Astrocyte (in vitro differentiated cells and primary cell): ENCODE results near the gene DNAJB12. TPM values are rescaled to one million over a fixed set of nuclear protein-coding genes. Genes with fewer than 3 reads are reported as not detected.

ENCODE experiments used
- DNase-seq: peaks from one replicate; pipeline ENCODE4 v3.0.0-alpha.2; 2010; ENCODE audit warnings: low read depth
- FAIRE-seq: peaks from 2 replicates; lab custom pipeline; 2011; peaks lifted over from hg19 to GRCh38; lab: Jason Lieb, UNC
- H2AFZ ChIP-seq: 2 replicates; pipeline ENCODE4 v1.6.0; 2012; ENCODE audit warnings: low read depth, low read length, inconsistent platforms
- H3K27ac ChIP-seq: 2 replicates; pipeline ENCODE4 v1.5.1; 2011; ENCODE audit warnings: low read depth, low read length, inconsistent platforms
- H3K27me3 ChIP-seq: 2 replicates; pipeline ENCODE4 v1.6.0; 2011; ENCODE audit warnings: low read length, inconsistent platforms; ENCODE audit not compliant: insufficient read depth
- H3K36me3 ChIP-seq: 2 replicates; pipeline ENCODE4 v1.5.1; 2011; ENCODE audit warnings: low read length, inconsistent platforms; ENCODE audit not compliant: insufficient read depth
- H3K4me1 ChIP-seq: 2 replicates; pipeline ENCODE4 v1.5.1; 2011; ENCODE audit warnings: low read length, inconsistent platforms; ENCODE audit not compliant: insufficient read depth
- H3K4me2 ChIP-seq: 2 replicates; pipeline ENCODE4 v1.6.0; 2012; ENCODE audit warnings: low read length, inconsistent platforms
- H3K4me3 ChIP-seq: 2 replicates; pipeline ENCODE4 v1.5.1; 2011; ENCODE audit warnings: low read depth, mild to moderate bottlenecking, low read length, inconsistent platforms; ENCODE audit not compliant: insufficient read depth
- H3K79me2 ChIP-seq: 2 replicates; pipeline ENCODE4 v1.6.0; 2012; ENCODE audit warnings: mild to moderate bottlenecking, low read length, inconsistent platforms; ENCODE audit not compliant: insufficient read depth
- H3K9ac ChIP-seq: 2 replicates; pipeline ENCODE4 v1.6.0; 2012; ENCODE audit warnings: mild to moderate bottlenecking, low read length, inconsistent platforms
- H3K9me3 ChIP-seq: 2 replicates; pipeline ENCODE4 v1.5.1; 2012; ENCODE audit warnings: low read depth, mild to moderate bottlenecking, low read length, inconsistent platforms; ENCODE audit not compliant: insufficient read depth
- H4K20me1 ChIP-seq: 2 replicates; pipeline ENCODE4 v1.6.0; 2012; ENCODE audit warnings: low read length, inconsistent platforms; ENCODE audit not compliant: insufficient read depth
- H3K27ac Mint-ChIP-seq: one replicate; pipeline ENCODE4 v1.8.0; 2021; ENCODE audit warnings: mild to moderate bottlenecking, mixed read lengths; ENCODE audit not compliant: unreplicated experiment
- H3K27me3 Mint-ChIP-seq: one replicate; pipeline ENCODE4 v1.8.0; 2021; ENCODE audit warnings: low read depth, mixed read lengths; ENCODE audit not compliant: unreplicated experiment
- H3K36me3 Mint-ChIP-seq: one replicate; pipeline ENCODE4 v1.8.0; 2021; ENCODE audit warnings: low read depth, mixed read lengths; ENCODE audit not compliant: unreplicated experiment
- H3K4me1 Mint-ChIP-seq: one replicate; pipeline ENCODE4 v1.8.0; 2021; ENCODE audit warnings: low read depth, mixed read lengths; ENCODE audit not compliant: unreplicated experiment
- H3K4me3 Mint-ChIP-seq: one replicate; pipeline ENCODE4 v1.8.0; 2021; ENCODE audit warnings: mild to moderate bottlenecking, moderate library complexity, mixed read lengths; ENCODE audit not compliant: unreplicated experiment
- H3K9me3 Mint-ChIP-seq: one replicate; pipeline ENCODE4 v1.8.0; 2021; ENCODE audit warnings: mild to moderate bottlenecking, mixed read lengths; ENCODE audit not compliant: unreplicated experiment
- CTCF ChIP-seq: IDR thresholded peaks from 2 replicates; pipeline ENCODE4 v1.5.1; 2011; ENCODE audit warnings: low read depth, mild to moderate bottlenecking, inconsistent platforms, low read length, moderate library complexity; ENCODE audit not compliant: insufficient read depth
- EZH2 ChIP-seq: IDR thresholded peaks from 2 replicates; pipeline ENCODE4 v1.6.1; 2012; ENCODE audit warnings: mild to moderate bottlenecking, low read length, inconsistent platforms; ENCODE audit not compliant: insufficient read depth
- total RNA-seq: library from RNA; stranded (reverse); gene quantifications from 2 replicates; pipeline ENCODE4 v1.2.1, GENCODE V29; 2021

DNAJB12 gene
- total RNA-seq, 1 donor from 2014 or later: 24.3 TPM

DNA sequence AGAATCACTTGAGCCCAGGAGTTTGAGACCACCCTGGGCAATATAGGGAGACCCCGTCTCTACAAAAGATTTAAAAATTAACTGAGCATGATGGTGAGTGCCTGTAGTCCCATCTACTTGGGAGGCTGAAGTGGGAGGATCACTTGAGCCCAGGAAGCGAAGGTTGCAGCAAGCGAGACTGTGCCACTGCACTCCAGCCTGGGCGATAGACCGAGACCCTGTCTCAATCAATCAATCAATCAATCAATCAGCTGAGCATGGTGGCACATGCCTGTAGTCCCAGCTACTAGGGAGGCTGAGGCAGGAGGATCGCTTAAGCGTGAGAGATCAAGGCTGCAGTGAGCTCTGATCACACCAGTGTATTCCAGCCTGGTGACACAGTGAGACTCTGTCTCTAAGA lies 40.5 kb downstream of the DNAJB12 start:
- H3K36me3 ChIP-seq: no peaks in the 10 kb centered on the region
- no peaks in the 10 kb centered on the region for H3K27me3 ChIP-seq
- peaks cover 27% of the 10 kb centered on the region for H3K4me1 Mint-ChIP-seq
- H3K79me2 ChIP-seq: no peaks in the 10 kb centered on the region
- no peak overlapping the region for H3K4me3 Mint-ChIP-seq
- H2AFZ ChIP-seq: no peak overlapping the region
- H3K36me3 Mint-ChIP-seq: no peaks in the 10 kb centered on the region
- no peak for DNase-seq
- H3K4me3 ChIP-seq: no peak overlapping the region
- H3K4me2 ChIP-seq: no peak overlapping the region
- no peaks in the 10 kb centered on the region for H4K20me1 ChIP-seq
- H3K27ac Mint-ChIP-seq: no peak overlapping the region
- no peak for FAIRE-seq
- H3K4me1 ChIP-seq: peaks cover 17% of the 10 kb centered on the region
- no peak overlapping the region for H3K27ac ChIP-seq
- H3K27me3 Mint-ChIP-seq: no peaks in the 10 kb centered on the region
- H3K9ac ChIP-seq: no peak overlapping the region
- no peaks in the 10 kb centered on the region for H3K9me3 Mint-ChIP-seq
- H3K9me3 ChIP-seq: no peaks in the 10 kb centered on the region
- TF ChIP-seq EZH2: no peak

- no peak overlapping the region for H3K4me3 ChIP-seq
- no peaks in the 10 kb centered on the region for H3K36me3 ChIP-seq
- DNase-seq (no peak), FAIRE-seq (no peak)
- H3K9me3 ChIP-seq: no peaks in the 10 kb centered on the region
- no peaks in the 10 kb centered on the region for H3K9me3 Mint-ChIP-seq
- H3K9ac ChIP-seq: no peak overlapping the region
- H3K4me2 ChIP-seq: no peak overlapping the region
- H3K27me3 ChIP-seq: no peaks in the 10 kb centered on the region
- TF ChIP-seq EZH2 (no peak), CTCF (no peak)
- no peak overlapping the region for H3K27ac ChIP-seq
- no peaks in the 10 kb centered on the region for H3K36me3 Mint-ChIP-seq
- H3K27ac Mint-ChIP-seq: no peak overlapping the region
- H3K4me1 Mint-ChIP-seq: peaks cover 32% of the 10 kb centered on the region
- H3K4me3 Mint-ChIP-seq: no peak overlapping the region
- no peak overlapping the region for H2AFZ ChIP-seq
- no peaks in the 10 kb centered on the region for H3K79me2 ChIP-seq
- H3K27me3 Mint-ChIP-seq: no peaks in the 10 kb centered on the region
- H3K4me1 ChIP-seq: peaks cover 22% of the 10 kb centered on the region
- H4K20me1 ChIP-seq: no peaks in the 10 kb centered on the region
Measured at GRCh38 chr10:72312865-72313391, 41.8 kb downstream of the DNAJB12 start.

- Histone ChIP-seq H3K4me1 (peaks cover 22% of the 10 kb centered on the region), H3K9me3 (no peaks in the 10 kb centered on the region), H3K79me2 (no peaks in the 10 kb centered on the region), H2AFZ (no peak overlapping the region), H3K9ac (no peak overlapping the region), H4K20me1 (no peaks in the 10 kb centered on the region), H3K27me3 (no peaks in the 10 kb centered on the region), H3K36me3 (no peaks in the 10 kb centered on the region), H3K4me3 (no peak overlapping the region), H3K4me2 (no peak overlapping the region), H3K27ac (no peak overlapping the region)
- Mint-ChIP-seq H3K4me3 (no peak overlapping the region), H3K27ac (no peak overlapping the region), H3K9me3 (no peaks in the 10 kb centered on the region), H3K27me3 (no peaks in the 10 kb centered on the region), H3K4me1 (peaks cover 32% of the 10 kb centered on the region), H3K36me3 (no peaks in the 10 kb centered on the region)
- DNase-seq: no peak
- FAIRE-seq: no peak
- TF ChIP-seq EZH2: no peak
- TF ChIP-seq CTCF: no peak
Measured at GRCh38 chr10:72311667-72312066, 43.1 kb downstream of the DNAJB12 start.
